ENCODE measurements around the gene SLC6A18.
A peak's percentile ranks its signal among the peaks of the same experiment; 100 is the strongest.

The SLC6A18 gene

DNA sequence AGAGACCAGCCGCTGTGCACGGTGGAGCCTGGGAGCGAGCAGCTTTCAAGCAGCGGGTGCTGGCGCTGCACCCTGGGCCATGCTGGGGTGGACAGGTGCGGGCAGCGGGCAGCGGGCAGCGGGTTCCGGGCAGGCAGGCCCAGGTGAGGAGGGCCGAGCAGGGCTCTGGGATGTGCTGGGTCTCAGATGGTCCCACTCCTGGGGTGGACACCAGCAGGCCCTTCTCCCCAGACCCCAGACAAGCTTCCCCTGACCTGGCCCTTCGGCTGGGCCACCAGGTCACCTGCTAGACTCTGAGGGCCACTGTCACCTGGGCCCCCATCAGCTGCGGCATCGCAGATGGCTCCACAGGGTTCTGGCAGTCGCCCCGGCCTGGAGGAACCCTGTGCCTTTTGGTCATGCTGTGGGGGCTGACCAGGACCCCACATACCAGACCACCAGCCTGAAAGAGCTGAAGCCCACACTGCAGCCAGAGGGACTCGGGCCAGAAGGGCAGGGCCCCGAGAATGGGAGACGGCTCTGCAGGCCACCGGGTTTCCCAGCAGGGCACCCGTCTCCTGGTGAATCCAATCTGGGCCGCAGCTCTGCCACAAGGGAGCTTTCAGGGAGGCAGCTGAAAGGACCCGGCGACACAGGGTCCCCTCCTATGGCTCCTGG, 21.7 kb upstream of the SLC6A18 start:
- no peak for DNase-seq (ENCODE audit: low spot score)

DNA sequence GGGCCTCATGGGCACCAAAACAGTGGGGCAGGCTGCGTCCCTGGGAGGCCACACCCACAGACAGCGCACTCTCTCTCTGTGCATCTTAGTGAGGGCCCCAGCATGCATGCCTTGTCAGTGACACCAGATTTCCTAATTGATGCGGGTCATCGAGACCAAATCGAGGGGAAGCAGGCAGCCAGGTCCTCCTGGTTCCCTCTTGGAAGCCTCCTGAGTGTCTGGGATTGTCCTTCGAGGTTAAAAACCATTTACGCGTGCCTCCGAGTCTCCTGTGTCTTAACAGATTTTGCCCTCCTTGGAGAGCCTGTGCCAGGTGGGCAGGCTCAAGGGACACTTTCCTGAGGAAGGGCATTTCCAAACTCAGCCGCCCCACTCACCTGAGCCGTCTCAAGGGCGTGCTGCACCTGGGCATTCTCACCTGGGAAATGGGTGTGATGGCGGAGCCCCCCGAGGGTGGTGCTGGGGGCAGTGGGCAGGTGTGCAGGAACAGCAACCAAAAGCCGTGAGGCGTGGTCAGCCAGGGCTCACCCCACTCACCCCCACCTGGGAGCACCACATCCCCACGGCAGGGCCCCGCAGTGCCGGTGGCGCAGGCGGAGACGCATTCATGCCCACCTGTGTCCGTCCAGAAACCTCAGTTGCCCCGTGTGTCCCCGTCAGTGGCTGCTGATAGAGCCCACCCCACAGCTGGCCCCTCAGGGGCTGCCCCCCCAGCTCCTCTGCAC, 21.1 kb upstream of the SLC6A18 start:
- DNase-seq (ENCODE audit: low spot score): no peak

DNA sequence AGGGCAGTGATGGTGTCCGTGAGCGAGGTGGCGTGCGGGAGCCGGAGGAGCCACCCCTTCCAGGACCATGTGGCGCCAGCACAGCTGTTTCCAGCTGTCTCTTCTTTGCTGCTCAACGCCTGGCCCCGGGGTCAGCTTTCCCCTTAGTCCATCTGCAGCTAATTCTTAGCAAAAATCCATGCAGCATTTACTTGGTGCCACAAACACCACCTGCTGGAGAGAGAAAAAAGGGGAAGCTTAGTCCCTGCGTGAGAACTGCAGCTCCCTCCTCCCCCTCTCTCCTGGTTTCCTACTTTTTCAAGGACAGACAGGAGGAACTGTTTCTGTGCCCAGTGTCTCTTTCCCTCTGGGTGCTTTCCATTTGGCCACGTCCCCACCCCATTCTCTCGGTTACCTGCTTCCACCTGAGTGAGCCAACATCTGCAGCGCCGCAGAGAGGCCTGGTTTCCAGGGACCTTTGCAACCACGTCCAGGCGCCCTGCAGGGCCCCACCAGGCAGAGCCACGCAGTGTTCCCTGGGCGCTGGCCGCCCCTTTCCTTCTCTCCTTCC, 20.4 kb upstream of the SLC6A18 start:
- no peak for DNase-seq (ENCODE audit: low spot score)

DNA sequence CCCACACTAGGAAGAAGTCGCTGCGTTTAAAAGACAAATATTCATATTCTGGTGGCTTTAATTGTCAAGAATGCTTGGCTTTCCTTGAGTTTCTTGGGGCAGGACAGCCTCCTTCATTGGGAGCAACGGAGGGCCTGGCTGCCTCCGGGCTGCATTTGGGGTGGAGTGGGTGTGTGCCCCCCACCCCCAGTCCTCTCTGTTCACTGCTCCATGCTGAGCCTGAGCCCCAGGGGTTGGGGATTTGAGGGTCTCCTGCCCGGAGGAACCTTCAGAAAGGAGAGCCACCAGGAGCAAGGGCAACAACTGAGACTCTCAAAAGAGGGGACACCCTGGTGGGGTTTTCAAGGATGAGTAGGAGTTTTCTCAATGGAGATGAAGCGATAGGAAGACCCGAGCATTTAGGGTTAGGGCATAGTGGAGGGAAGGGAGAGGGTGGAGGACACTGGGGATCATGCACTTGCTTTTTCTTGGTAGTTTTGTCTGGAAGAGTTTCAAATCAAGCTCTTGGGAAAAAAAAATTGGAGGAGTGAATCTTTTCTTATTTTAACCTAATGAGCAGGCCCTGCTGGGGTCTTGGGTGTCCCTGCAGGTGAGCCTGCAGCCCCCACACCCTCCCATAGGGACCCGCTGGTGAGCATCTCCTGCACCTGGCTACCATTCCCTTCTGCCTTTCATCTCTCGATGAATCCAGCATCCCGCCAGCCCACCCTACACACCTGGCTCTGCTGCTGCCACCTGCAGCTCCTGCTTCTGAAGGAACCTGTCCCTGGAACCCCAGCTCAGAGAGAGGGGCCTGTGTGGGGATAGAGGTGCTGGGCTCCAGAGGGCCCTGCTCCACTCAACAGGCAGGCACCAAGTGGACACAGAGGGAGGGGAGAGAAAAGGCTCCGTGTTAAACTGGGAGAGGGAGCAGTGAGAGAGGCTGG, 19.7 kb upstream of the SLC6A18 start:
- DNase-seq (ENCODE audit: low spot score): no peak

DNA sequence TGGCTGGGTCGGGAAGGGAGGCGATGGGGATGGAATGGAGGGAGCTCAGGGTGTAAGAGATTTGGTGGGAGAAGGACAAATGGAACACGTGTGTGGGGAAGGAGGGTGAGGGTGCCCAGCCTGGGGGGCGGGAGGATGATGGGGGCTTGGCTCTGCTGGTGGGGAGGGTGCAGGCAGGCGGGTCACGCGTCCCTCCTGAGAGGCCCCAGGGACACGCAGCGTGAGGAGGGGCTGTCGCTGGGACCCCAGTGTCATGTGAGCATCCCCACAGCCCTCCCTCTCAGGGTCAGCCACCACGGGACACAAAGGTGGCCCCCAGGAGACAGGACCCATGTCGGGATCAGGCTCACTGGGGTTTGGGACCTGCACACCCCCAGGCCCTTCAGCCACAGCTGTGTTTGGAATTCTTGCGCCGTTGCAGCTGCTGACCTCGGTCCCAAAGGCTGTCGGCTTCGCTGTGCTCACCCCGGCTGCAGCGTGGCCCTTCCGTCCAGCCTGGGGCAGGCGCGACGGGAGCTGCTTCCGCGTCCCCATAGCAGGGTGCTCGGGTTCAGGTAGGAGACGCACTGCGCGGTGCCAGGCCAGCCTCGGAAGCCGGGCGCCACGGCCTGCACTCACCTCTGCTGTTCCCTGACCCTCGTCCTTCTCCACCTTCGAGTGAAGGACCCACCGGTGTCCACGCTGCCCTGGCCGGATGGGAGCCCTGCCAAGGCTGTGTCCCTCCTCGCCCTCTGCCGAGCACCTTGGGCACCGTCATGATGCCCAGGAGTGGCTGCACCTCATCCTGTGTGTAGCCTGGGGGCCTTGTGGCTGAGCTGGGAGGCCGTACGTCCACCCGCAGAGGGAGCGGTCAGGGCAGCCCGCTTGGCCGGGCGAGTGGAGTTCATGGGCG, 18.4 kb upstream of the SLC6A18 start:
- DNase-seq (ENCODE audit: low spot score): no peak

DNA sequence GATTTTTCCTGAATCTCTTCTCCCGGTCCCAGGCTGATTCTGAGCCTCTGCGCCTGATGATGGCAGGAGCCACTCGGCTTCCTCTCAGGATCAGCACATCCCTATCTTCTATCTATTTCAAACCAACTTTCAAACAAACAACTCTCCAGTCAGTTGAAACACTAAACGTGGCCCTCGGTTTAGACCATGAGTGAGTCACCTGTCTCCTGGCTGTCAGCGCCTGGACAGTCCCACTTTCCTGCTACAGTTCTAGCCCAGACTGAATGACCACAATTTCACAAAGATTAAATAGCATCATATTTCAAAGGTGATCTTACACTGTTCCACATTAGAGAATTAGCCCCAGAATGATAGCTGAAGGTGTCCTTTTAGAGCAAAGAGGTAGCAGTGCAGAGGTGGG, 17.6 kb upstream of the SLC6A18 start:
- no peak for DNase-seq (ENCODE audit: low spot score)

DNA sequence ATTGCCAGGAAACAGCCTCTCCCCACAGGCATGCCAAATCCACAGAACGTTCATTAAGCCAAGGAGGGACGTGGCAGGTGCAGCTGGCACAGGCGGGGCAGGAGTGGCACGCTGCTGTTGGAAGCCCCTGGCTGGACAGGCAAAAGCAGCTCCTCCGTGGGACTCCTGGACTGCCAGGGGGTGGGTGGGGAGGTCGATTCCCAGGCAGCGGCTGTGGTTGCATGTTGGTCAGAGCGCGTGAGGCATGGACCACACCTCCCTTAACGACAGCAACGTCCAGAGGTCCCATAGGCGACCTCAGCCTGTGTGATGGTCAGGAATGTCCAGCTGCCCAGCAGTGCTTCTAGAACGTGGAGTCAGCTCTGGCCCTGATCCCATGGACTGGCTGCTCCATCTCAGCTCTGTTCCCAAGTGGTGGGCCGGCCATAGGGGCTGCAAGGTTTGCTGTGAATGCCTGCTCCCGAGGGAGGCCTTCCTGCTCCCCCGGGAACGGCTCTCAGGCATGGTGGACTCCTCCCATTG, 16.9 kb upstream of the SLC6A18 start:
- no peak for DNase-seq (ENCODE audit: low spot score)

DNA sequence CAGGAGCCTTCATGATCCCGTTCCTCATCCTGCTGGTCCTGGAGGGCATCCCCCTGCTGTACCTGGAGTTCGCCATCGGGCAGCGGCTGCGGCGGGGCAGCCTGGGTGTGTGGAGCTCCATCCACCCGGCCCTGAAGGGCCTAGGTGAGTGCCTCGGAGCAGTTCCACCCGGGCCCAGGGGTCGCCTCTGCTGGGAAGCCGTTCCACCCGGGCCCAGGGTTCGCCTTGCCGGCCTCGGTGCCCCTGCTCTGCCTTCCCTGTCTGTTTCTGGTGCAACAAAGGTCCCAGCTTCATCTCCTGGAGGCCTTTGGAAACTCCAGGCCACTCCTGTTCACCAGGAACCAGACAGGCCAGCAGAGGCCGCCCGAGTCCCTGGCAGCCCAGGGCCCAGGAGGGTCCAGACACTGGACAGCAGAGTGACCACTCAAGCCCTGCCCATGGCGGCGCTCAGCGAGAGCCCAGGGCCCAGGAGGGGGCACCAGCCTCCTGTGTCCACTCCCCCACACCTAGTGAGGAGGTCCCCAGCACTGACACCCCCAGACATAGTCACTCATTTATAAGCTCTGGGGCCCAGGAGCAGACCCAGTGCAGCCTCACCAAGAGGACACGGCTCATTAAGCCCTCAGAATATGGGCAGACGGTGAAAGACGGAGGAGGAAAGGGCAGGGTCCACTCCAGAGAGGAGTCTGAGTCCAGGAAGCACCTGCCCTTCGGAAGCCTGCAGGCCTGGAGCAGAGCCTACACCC, 16.3 kb upstream of the SLC6A18 start:
- DNase-seq (ENCODE audit: low spot score): peak; percentile 64

DNA sequence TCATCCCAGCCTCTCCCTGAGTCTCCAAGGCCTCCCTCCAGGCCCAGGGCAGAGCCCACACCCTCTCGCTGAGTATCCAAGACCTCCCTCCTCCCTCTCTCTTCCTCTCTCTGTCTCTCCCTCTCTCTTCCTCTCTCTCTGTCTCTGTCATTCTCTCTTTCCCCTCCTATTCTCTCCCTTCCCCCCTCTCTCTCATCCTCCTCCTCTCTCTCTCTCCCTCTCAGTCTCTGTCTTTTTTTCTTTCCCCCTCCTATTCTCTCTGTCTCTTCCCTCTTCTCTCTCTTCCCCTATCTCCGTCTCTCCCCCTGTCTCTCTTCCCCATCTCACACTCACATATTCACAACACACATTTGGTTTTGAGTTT, 15.7 kb upstream of the SLC6A18 start:
- DNase-seq (ENCODE audit: low spot score): no peak

DNA sequence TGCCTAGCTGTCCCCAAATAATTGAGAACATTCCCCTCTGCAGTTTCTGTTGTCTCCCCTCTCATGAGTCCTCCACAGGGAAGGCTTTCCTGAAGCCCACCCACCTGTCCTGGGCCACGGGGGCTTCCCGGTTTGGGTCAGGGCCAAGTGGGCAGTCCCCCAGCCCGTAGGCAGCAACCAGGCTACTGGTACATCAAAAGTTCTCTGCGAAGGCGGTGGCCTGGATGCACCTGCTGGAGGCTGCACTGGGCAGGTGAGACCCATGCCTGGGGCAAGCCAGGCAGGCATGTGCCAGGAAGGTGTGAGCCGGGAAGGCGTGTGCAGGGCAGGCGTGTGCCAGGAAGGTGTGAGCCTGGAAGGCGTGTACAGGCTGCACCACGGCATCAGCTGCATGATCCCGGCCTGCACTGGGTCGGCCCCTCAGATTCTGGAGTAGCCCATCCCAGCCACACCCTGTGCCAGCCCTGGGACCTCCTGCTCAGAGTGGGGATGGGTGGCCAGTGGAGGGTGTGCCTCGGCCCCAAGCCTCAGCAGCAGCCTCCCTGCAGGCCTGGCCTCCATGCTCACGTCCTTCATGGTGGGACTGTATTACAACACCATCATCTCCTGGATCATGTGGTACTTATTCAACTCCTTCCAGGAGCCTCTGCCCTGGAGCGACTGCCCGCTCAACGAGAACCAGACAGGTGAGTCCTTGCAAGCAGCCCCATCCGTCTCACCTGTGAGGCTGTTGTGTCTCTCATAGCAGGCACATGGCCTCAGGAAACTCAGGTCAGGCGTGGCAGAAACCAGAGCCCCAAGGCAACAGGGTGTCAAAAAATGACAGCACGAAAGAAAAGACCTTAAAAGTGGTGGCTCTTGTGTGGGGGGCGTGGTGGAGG, 15.0 kb upstream of the SLC6A18 start:
- DNase-seq (ENCODE audit: low spot score): no peak

DNA sequence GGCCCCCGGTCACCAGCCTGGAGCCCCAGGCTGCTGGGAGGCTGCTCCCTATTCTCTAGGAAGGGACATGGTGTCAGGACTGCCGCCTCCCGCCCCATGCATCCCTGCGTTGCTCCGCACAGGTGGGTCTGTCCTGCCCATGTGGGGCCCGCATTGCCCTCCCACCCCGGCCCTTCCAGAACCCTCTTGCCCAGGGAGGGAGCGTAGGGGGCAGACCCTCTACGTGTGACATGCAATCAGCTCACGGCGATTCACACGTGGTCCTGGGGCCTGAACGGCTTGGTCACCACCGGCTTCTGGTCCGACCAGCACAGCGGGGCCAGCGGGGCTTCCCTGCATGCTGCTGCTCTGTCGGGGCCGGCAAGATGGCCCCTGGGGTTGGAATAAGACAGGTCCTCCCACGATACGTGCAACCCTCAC, 14.3 kb upstream of the SLC6A18 start:
- no peak for DNase-seq (ENCODE audit: low spot score)

DNA sequence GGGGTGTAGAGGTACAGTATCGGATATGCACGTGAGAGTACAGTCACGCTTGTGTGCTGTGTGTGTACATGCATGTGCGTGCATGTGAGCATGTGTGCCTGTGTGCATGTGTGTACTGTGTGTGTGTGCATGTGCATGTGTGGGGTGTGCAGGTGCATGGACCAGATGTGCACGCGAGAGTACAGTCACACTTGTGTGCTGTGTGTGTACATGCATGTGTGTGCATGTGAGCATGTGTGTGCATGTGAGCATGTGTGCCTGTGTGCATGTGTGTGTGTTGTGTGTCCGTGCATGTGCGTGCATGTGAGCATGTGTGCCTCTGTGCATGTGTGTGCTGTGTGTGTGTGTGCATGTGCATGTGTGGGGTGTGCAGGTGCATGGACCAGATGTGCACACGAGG, 13.5 kb upstream of the SLC6A18 start:
- DNase-seq (ENCODE audit: low spot score): no peak

DNA sequence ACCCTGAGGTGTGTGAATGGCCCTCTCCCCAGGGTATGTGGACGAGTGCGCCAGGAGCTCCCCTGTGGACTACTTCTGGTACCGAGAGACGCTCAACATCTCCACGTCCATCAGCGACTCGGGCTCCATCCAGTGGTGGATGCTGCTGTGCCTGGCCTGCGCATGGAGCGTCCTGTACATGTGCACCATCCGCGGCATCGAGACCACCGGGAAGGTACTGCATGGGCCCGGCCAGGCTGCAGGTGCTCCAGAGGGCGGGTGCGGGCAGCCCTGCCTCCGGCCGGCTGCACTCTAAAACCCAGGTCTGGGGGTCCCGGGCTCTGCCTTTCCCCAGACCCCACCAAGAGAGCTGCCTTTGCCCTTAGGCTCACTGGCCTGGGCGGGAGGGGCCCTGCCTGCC, 12.9 kb upstream of the SLC6A18 start:
- no peak for DNase-seq (ENCODE audit: low spot score)

DNA sequence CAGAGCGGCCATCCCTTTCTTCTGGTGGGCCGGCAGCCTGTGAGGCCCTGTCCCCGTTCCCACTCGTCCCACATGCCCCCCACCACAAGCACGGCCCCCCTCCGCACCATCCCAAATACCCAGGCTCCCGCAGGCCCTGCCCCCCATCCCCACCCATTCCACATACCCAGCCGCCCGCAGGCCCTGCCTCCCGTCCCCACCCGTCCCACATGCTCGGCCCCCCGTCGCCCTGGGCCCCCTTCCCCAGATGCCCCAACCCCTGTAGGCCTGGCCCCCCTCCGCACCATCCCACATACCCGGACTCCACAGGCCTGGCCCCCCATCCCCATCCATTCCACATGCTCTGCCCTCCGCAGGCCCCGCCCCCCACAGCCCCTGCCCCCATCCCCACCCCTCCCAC, 12.3 kb upstream of the SLC6A18 start:
- no peak for DNase-seq (ENCODE audit: low spot score)

DNA sequence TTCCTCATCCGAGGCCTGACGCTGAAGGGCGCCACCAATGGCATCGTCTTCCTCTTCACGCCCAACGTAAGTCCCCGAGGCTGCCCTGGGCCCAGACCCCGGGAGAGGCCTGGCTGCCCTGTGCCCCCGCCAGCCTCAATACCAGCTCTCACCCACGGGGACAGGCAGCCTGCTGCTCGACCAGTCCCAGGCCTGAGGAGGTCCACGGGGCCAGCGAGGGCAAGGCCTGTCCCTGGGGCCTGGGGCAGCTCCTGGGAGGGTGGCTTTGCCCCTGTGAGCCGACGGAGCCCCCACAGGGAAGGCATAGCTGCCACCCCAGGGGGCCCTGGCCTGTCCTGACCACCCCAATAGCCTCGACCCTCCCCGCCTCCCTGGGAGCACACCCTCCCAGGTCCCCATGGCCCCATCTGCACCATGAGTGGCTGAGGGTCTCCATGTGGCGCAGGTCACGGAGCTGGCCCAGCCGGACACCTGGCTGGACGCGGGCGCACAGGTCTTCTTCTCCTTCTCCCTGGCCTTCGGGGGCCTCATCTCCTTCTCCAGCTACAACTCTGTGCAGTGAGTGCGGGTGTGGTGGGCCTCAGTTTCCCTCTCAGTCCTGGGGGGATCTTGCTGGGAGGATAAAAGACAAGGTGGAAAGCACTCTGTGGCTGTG, 11.5 kb upstream of the SLC6A18 start:
- no peak for DNase-seq (ENCODE audit: low spot score)

DNA sequence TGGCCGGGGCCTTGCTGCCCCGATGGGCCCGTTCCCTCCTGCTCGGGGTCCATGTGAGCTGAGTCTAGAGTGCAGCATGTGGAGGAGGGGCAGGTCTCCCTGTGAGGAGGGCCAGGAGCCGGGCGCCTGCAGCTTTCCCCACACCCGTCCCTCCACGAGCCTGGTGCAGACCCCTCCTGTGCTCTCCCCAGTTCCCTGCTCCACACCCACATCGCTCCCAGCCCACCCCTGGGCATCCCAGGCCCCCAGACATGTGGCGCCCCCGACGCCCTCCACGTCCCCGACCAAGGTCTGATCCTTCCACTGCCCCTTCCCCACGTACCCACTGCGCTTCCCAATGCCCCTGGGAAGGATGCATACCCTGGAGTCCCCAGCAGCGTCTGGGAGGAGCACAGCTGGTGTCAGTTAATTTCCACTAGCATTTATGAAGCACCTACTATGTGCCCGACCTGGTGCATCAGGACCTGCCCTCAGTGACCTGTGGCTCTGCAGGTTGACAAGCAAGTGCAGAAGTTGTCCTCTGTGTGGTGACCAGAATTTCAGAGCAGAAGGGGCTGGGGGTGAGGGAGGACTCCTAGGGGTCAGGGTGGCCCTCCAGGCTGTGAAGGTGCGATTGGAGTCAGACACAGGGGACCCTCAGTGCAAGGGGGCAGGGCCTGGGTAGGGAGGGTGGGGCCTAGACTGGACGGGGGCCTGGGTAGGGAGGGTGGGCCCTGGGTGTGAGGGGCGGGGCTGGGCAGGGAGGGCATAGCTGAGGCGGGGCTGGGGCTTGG, 10.8 kb upstream of the SLC6A18 start:
- DNase-seq (ENCODE audit: low spot score): no peak

DNA sequence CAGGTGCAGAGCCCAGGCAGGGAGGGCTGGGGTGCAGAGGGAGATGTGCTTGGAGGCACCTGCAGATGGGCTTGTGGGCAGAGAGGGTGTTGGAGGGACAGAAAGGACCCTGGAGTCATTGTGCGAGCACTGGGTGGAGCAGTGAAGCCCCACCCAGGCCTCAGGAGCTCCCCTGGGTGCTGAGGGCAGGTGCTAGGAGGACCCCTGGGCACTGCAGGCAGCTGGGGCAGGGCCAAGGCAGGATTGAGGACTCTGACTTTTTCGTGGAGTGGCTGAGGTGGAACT, 10.3 kb upstream of the SLC6A18 start:
- DNase-seq (ENCODE audit: low spot score): no peak

DNA sequence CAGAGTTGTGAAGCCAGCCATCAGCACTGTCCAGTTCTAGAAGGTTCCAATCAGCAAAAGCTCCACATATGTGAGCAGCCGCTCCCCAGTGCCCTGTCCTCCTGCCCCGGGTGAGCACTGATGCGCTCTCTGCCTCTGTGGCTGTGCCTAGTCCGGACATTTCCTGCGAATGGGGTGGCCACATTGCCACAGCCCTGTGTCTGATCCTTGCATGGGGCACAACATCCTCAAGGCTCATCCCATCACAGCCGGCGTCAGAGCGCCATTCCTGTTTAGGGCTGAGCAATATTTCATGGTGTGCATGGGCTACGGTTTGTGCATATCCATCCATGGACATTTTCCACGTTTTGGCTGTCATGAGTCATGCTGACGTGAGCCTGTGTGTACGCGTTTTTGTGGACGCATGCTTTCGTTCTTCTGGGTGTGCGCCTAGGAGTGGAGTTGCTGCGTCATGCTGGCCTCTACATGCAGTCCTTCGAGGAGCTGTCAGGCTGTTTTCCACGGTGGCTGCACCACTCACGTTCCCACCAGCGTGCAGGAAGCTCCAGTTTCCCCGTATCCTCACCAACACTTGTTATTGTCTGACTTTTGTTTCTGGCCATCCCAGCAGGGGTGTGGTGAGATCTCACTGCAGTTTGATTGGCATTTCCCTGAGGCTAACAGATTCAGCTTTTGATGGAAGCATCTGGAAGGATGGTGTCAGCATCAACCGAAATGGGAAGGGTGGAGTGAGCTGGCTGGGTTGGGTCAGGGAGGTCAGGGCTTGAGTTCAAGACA, 9.7 kb upstream of the SLC6A18 start:
- DNase-seq (ENCODE audit: low spot score): no peak
